GM18507 (cell line): ENCODE results near the gene SMIM3.
"Not testable (repeated sequence)": the region's sequence is repeated elsewhere in the genome, so short reads cannot be mapped to it uniquely, and the experiment has no call there.

Experiments used
- DNase-seq: peaks from one replicate; pipeline ENCODE4 v3.0.0; 2011; ENCODE audit warnings: low read depth; ENCODE audit not compliant: insufficient read length; ENCODE audit errors: extremely low spot score
- FAIRE-seq: peaks from 2 replicates; lab custom pipeline; 2011; peaks lifted over from hg19 to GRCh38; lab: Jason Lieb, UNC

Gene SMIM3, protein sequence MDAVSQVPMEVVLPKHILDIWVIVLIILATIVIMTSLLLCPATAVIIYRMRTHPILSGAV

DNA sequence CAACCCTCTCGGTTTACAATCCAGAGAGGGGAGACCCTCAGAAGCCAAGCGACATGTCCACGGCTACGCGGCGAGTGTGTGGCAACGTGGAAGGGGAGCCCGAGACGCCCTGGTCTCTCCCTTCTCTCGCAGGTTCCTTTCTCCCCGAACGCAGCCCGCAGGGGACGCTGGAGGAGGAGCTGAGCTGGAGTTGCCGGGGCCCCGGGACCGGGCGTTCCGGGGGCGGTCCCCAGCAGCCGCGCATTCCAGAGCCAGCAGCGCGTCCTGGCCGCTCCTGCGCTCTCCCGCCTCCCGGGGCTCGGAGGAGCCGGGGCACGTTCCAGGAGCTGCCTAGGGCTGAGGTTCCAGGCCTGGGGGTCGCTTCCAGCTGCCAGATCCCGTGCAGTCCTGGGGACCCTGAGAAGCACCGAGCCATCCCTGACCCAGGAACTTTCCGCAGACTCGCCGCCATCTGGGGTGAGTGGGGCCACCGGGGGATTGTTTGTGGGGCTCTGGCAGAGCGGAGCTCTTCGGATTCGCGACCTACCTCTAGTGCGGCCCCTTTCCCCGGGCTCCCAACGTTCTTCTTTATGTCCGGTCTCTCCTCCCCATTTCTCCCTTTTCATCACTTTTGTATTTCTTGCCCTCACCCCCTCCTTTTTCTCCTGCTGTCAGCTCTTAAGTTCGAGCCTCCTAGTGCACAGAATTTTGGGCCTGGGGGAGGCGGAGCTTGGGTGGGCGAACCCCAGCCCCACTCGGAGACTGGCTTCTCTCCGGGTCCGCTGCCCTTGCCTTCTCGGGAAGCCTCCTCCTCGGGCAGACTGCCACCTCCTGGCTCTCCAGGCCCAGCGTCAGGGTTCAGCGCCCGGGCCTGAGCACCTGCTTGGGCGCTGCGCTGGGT is at the start of gene SMIM3:
Gene SMIM3 (plus strand): TSS at position 241 of the 880 bp plus-strand sequence. CDS start 16,684 bp downstream, outside the sequence.
- FAIRE-seq (peak; percentile 15), DNase-seq (no peak)

GRCh38 chr5:150729859-150730258 is 48.7 kb upstream of the SMIM3 start:
- FAIRE-seq (no peak), DNase-seq (no peak)

GRCh38 chr5:150731669-150732242 is 46.8 kb upstream of the SMIM3 start:
- no peak for DNase-seq

GRCh38 chr5:150734579-150735384 is 43.8 kb upstream of the SMIM3 start:
- DNase-seq (peak; percentile 14), FAIRE-seq (peak; percentile 79)

More at GRCh38 chr5:150731669-150732242, 46.8 kb upstream of the SMIM3 start:
- FAIRE-seq: no peak

GRCh38 chr5:150738862-150739261 is 39.7 kb upstream of the SMIM3 start:
- DNase-seq (no peak), FAIRE-seq (no peak)

- DNase-seq (no peak), FAIRE-seq (no peak)
Observed at GRCh38 chr5:150740992-150741391, 37.6 kb upstream of the SMIM3 start.

DNA sequence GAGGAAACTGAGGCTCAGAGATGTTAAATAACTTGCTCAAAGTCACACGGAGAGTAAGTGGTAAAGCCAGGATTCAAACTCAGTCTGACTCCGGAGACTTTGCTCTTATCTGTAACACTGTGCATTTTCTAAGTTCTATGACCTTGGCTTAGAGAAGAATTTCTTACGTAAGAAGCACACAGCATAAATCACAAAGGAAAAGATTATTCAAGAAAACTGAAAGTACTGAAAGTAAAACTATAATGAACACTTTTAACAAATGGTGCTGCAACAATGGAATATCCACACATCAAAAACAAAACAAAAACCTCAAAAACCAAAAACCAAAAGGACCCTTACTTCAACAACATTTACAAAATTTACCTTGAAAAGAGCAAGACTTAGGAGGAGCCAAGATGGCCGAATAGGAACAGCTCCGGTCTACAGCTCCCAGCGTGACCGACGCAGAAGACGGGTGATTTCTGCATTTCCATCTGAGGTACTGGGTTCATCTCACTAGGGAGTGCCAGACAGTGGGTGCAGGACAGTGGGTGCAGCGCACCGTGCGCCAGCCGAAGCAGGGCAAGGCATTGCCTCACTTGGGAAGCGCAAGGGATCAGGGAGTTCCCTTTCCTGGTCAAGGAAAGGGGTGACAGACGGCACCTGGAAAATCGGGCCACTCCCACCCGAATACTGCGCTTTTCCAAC is 36.0 kb upstream of the SMIM3 start:
- DNase-seq, FAIRE-seq: not testable (repeated sequence)

DNA sequence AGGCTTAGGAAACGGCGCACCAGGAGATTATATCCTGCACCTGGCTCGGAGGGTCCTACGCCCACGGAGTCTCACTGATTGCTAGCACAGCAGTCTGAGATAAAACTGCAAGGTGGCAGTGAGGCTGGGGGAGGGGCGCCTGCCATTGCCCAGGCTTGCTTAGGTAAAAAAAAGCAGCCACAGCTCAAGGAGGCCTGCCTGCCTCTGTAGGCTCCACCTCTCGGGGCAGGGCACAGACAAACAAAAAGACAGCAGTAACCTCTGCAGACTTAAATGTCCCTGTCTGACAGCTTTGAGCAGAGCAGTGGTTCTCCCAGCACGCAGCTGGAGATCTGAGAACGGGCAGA is 35.4 kb upstream of the SMIM3 start:
- not testable (repeated sequence) for FAIRE-seq, DNase-seq

GRCh38 chr5:150750469-150750868 is 28.1 kb upstream of the SMIM3 start:
- FAIRE-seq (no peak), DNase-seq (no peak)

DNA sequence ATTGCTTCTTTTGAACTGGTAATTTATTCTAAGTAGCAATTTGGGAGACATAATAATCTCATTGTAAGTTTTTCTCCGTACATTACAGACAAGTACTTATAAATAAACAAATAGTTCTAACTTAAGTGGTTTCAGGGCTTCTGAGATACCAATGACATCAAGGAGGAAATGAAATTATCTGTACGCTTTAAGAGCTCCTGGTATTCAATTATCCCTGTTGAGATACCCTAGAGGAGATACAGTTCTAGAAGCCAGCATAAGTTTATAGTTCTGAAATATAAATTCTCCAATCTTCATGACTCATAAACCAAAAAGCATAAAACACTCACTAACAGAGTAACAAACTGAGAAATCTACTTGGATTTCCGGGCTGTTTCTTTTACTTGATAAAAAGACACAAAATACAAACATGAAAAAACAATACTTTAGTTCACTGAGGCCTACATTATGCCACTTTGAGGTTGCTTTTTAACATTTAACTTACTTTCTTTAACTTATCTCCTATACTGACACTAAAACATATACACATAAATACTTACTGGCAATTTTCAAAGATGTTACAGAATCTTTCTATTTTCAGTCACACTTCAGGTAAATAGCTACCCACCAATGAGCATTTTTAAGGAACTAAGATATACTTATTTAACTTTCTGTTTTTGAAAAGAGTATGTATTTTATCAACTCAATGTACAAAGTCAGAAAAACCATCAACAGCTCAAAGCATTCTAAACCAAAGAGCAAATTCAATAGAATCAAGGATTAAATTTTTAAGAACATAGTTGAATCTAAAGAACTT is 27.3 kb upstream of the SMIM3 start:
- FAIRE-seq: no peak
- no peak for DNase-seq

DNA sequence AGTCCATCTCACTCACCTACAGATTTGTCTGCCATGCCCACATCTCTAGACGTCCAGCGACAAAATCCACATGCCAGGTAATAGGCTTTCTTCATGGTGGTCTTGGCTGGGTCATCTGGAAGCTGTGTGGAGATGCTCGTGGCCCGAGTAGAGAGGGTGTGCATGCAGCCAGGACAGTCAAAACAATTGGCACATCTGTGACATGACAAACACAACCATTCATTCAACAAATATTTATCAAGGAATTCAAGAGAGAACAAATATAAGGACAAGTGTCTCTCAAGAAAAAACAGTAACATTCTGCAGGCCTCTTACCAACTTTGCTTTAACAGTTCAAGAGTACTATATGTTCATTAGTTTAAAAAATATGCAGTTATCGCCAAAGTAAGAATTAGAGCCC is 25.1 kb upstream of the SMIM3 start:
- no peak for DNase-seq
- no peak for FAIRE-seq

DNA sequence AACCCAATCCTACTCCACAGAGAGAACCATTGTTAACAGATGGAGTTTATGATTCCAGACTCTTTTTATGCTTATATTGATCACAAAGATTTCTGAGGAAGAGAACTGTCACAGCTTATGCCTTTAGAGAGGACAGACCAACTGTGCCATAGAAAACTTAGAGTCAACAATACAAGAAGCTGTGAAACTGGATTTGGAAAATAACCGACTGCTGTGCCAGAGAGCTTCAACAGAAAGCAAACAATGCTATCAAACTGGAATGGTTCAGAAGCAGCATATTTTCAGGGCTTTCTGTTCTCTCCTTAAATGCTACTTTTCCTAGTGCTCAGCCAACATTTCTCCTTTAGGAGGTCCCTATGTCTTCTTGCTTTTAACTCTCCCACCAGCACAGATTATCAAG is 24.7 kb upstream of the SMIM3 start:
- no peak for FAIRE-seq

GRCh38 chr5:150757087-150757649 is 21.4 kb upstream of the SMIM3 start:
- FAIRE-seq (no peak), DNase-seq (no peak)

More for the DNA sequence above, 24.7 kb upstream of the SMIM3 start:
- DNase-seq: no peak

GRCh38 chr5:150758203-150758530 is 20.4 kb upstream of the SMIM3 start:
- no peak for FAIRE-seq

GRCh38 chr5:150758531-150759333 is 19.8 kb upstream of the SMIM3 start, which contains the start of gene DCTN4:
DCTN4 (minus strand) TSS chr5:150759017; CDS start chr5:150758993, 24 bp downstream.
- DNase-seq: peak; percentile 86
- peak; percentile 99 for FAIRE-seq

More at GRCh38 chr5:150758203-150758530, 20.4 kb upstream of the SMIM3 start:
- DNase-seq: no peak

DNA sequence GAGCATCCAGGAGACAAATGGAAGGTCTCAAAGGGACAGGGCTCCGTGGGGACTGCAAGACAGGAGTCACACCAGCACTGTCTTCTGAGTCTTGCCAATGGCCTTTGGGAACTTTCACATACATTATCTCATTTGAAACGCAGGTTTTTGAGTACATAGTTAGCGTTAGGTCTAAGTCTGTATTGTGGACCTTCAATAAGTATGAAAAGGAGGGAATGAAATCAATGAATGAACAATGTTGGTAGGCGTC is 19.3 kb upstream of the SMIM3 start:
- no peak for FAIRE-seq
- no peak for DNase-seq

DNA sequence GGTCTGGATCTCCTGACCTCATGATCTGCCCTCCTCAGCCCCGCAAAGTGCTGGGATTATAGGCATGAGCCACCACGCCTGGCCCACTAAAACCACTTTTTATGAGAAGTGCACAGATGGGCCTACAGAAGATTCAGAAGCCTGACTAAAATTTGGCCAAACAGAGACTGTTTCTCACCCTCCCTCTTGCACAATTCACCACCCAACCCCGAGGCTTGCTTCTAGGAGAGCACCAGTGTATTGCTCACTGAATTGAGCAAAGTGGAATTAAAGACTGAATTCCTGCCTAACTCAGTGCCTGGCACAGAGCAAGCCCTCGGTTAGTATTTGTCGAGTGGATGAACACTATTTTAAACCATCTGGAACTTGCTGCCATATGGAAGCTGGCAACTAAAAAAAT is 16.3 kb upstream of the SMIM3 start:
- DNase-seq (no peak), FAIRE-seq (no peak)
